GM12874 (cell line): ENCODE measurements around the gene TCIRG1.

Experiments
- CTCF ChIP-seq: IDR thresholded peaks from 2 replicates; pipeline ENCODE4 v1.5.1; 2011; ENCODE audit warnings: low read depth, mild to moderate bottlenecking, control low read depth, low read length, moderate library complexity; ENCODE audit not compliant: insufficient read depth

The TCIRG1 gene

GRCh38 chr11:68047437-68048290 lies 8.8 kb downstream of the TCIRG1 start:
- TF ChIP-seq CTCF = no peak

- TF ChIP-seq CTCF = no peak
Observed at GRCh38 chr11:68048681-68049508, 10.1 kb downstream of the TCIRG1 start.

- TF ChIP-seq CTCF = no peak
Observed at GRCh38 chr11:68049509-68050370, 10.9 kb downstream of the TCIRG1 start.

GRCh38 chr11:68050371-68050841 lies 11.6 kb downstream of the TCIRG1 start:
- no peak for TF ChIP-seq CTCF

- TF ChIP-seq CTCF = no peak
Observed at GRCh38 chr11:68051191-68052136, 12.6 kb downstream of the TCIRG1 start.

GRCh38 chr11:68052137-68052873 lies 13.5 kb downstream of the TCIRG1 start:
- no peak for TF ChIP-seq CTCF
